Caco-2 (cell line): Measurements from ENCODE around the gene PPP2R5C. TPM values are rescaled to one million over a fixed set of nuclear protein-coding genes. Genes with fewer than 3 reads are reported as not detected.

Source experiments
- BruUV-seq: library from RNA; stranded (reverse); fragments of 400-500 nt; replicated peaks from 2 replicates; lab custom pipeline; 2021; lab: Mats Ljungman, UMichigan
- CTCF ChIA-PET: fragments of 300-600 bp; sonication (Branson Sonifier 250); formaldehyde crosslinking; loops from one replicate; lab custom pipeline; 2022; ENCODE audit warnings: antibody characterized with exemption; lab: Charles Lee
- POLR2A ChIA-PET: fragments of 300-600 bp; sonication (Branson Sonifier 250); formaldehyde crosslinking; loops from one replicate; lab custom pipeline; 2022; ENCODE audit warnings: antibody characterized with exemption; lab: Charles Lee
- DNase-seq, 2 experiments: peaks; one replicate each; pipeline versions ENCODE4 v3.0.0 to v3.0.0-alpha.2; 2020 to 2022
- H3K27me3 ChIP-seq: replicated peaks from 2 replicates; pipeline ENCODE4 v1.6.0; 2011; ENCODE audit warnings: low read length; ENCODE audit not compliant: control insufficient read depth, insufficient read depth
- H3K36me3 ChIP-seq: 2 replicates; pipeline ENCODE4 v1.5.1; 2011; ENCODE audit warnings: low read length; ENCODE audit not compliant: control insufficient read depth, insufficient read depth
- H3K4me1 ChIP-seq: fragments of 250-450 bp; sonication (Bioruptor Pico); 2 replicates; pipeline ENCODE4 v1.5.1; 2020; ENCODE audit warnings: mild to moderate bottlenecking
- H3K4me3 ChIP-seq: 2 replicates; pipeline ENCODE4 v1.5.1; 2011; ENCODE audit warnings: low read depth, mild to moderate bottlenecking, control low read depth, low read length
- H3K9me3 ChIP-seq: fragments of 250-450 bp; sonication (Bioruptor Pico); 2 replicates; pipeline ENCODE4 v1.5.1; 2020; ENCODE audit warnings: mild to moderate bottlenecking, moderate library complexity
- H3K27ac Mint-ChIP-seq: one replicate; pipeline ENCODE4 v1.8.0; 2022; ENCODE audit warnings: mixed read lengths; ENCODE audit not compliant: unreplicated experiment
- H3K27me3 Mint-ChIP-seq: one replicate; pipeline ENCODE4 v1.8.0; 2022; ENCODE audit warnings: mixed read lengths; ENCODE audit not compliant: insufficient read depth, unreplicated experiment
- H3K36me3 Mint-ChIP-seq: one replicate; pipeline ENCODE4 v1.8.0; 2022; ENCODE audit warnings: mild to moderate bottlenecking, mixed read lengths; ENCODE audit not compliant: insufficient read depth, unreplicated experiment
- H3K4me1 Mint-ChIP-seq: one replicate; pipeline ENCODE4 v1.8.0; 2022; ENCODE audit warnings: low read depth, mixed read lengths; ENCODE audit not compliant: unreplicated experiment
- H3K4me3 Mint-ChIP-seq: one replicate; pipeline ENCODE4 v1.8.0; 2022; ENCODE audit warnings: mild to moderate bottlenecking, moderate library complexity, mixed read lengths; ENCODE audit not compliant: unreplicated experiment
- H3K9me3 Mint-ChIP-seq: one replicate; pipeline ENCODE4 v1.8.0; 2022; ENCODE audit warnings: mixed read lengths; ENCODE audit not compliant: unreplicated experiment
- CTCF ChIP-seq, 2 experiments: fragments of 200-600 bp in 1 of 2; IDR thresholded peaks; 1 replicate in 1 of 2; 2 replicates in 1 of 2; pipeline versions ENCODE4 v1.5.1 to v1.8.0; 2011 to 2022; ENCODE audit warnings: antibody characterized with exemption in 1 of 2, control low read depth in 1 of 2, inconsistent platforms in 1 of 2, low read depth in 1 of 2, low read length in 1 of 2, mild to moderate bottlenecking in 1 of 2, moderate library complexity in 1 of 2; ENCODE audit not compliant: insufficient read depth in 1 of 2, severe bottlenecking in 1 of 2, unreplicated experiment in 1 of 2
- intact Hi-C: fragments of 100-400 bp; cut with micrococcal nuclease; formaldehyde crosslinking; loops from one replicate; pipeline ENCODE4 v1.10.0; 2022; ENCODE audit not compliant: unreplicated experiment
- total RNA-seq: library from RNA; stranded (reverse); gene quantifications from 2 replicates; pipeline ENCODE4 v1.2.3, GENCODE V29; 2022

PPP2R5C gene
- total RNA-seq, 1 experiment from 2014 or later = 97.5 TPM

GRCh38 chr14:101882141-101882935, 120.8 kb downstream of the PPP2R5C start:
- intact Hi-C loops = no loop called here
- DNase-seq = no peak
- CTCF ChIA-PET = no interaction called here
- Mint-ChIP-seq H3K4me1 (no peaks in the 10 kb centered on the region), H3K27me3 (no peaks in the 10 kb centered on the region), H3K36me3 (peaks cover 27% of the 10 kb centered on the region), H3K4me3 (no peak overlapping the region), H3K27ac (no peak overlapping the region), H3K9me3 (no peaks in the 10 kb centered on the region)
- no peak for TF ChIP-seq CTCF (IDR thresholded peaks at IDR 0.05; ENCODE audit: insufficient read depth in 1 of 2, low read depth in 1 of 2, low read length in 1 of 2, severe bottlenecking in 1 of 2, unreplicated experiment in 1 of 2)
- POLR2A ChIA-PET = no interaction called here
- H3K4me1 ChIP-seq = no peaks in the 10 kb centered on the region
- no TSS peak for BruUV-seq
- H3K4me3 ChIP-seq = no peak overlapping the region
- no peaks in the 10 kb centered on the region for H3K27me3 ChIP-seq
- no peaks in the 10 kb centered on the region for H3K9me3 ChIP-seq
- H3K36me3 ChIP-seq = peaks cover 5% of the 10 kb centered on the region

- no peak for TF ChIP-seq CTCF (IDR thresholded peaks at IDR 0.05; ENCODE audit: insufficient read depth in 1 of 2, low read depth in 1 of 2, low read length in 1 of 2, severe bottlenecking in 1 of 2, unreplicated experiment in 1 of 2)
- CTCF ChIA-PET = no interaction called here
- H3K4me3 ChIP-seq = no peak overlapping the region
- DNase-seq = no peak
- no TSS peak for BruUV-seq
- H3K27ac Mint-ChIP-seq = no peak overlapping the region
- peaks cover 35% of the 10 kb centered on the region for H3K36me3 Mint-ChIP-seq
- H3K4me1 Mint-ChIP-seq = no peaks in the 10 kb centered on the region
- H3K9me3 Mint-ChIP-seq = no peaks in the 10 kb centered on the region
- H3K36me3 ChIP-seq = peaks cover 5% of the 10 kb centered on the region; the same call in 1 of the 2 replicates
- H3K4me1 ChIP-seq = no peaks in the 10 kb centered on the region
- H3K27me3 Mint-ChIP-seq = no peaks in the 10 kb centered on the region
- no peaks in the 10 kb centered on the region for H3K27me3 ChIP-seq
- no peak overlapping the region for H3K4me3 Mint-ChIP-seq
- no peaks in the 10 kb centered on the region for H3K9me3 ChIP-seq
- POLR2A ChIA-PET = no interaction called here
- intact Hi-C loops = no loop called here
Measured at GRCh38 chr14:101884089-101884933, 122.8 kb downstream of the PPP2R5C start.

- DNase-seq = no peak
- no peaks in the 10 kb centered on the region for H3K27me3 Mint-ChIP-seq
- peaks cover 43% of the 10 kb centered on the region for H3K36me3 Mint-ChIP-seq
- ChIA-PET CTCF (no interaction called here), POLR2A (no interaction called here)
- BruUV-seq = no TSS peak
- Histone ChIP-seq H3K9me3 (no peaks in the 10 kb centered on the region), H3K27me3 (no peaks in the 10 kb centered on the region), H3K36me3 (peaks cover 5% of the 10 kb centered on the region; the same call in 1 of the 2 replicates), H3K4me1 (no peaks in the 10 kb centered on the region), H3K4me3 (no peak overlapping the region)
- H3K27ac Mint-ChIP-seq = no peak overlapping the region
- H3K4me3 Mint-ChIP-seq = no peak overlapping the region
- no peaks in the 10 kb centered on the region for H3K4me1 Mint-ChIP-seq
- intact Hi-C loops = no loop called here
- H3K9me3 Mint-ChIP-seq = no peaks in the 10 kb centered on the region
- TF ChIP-seq CTCF (IDR thresholded peaks at IDR 0.05; ENCODE audit: insufficient read depth in 1 of 2, low read depth in 1 of 2, low read length in 1 of 2, severe bottlenecking in 1 of 2, unreplicated experiment in 1 of 2) = no peak
Measured at GRCh38 chr14:101884934-101885576, 123.5 kb downstream of the PPP2R5C start.
